GM20000 (cell line): ENCODE measurements around the gene PAK2.
"Not testable (repeated sequence)": the region's sequence is repeated elsewhere in the genome, so short reads cannot be mapped to it uniquely, and the experiment has no call there.

Experiments used
- DNase-seq: peaks from one replicate; pipeline ENCODE4 v3.0.0; 2012; ENCODE audit warnings: low spot score
- TF ChIP-seq, protein P1 (sequence below): IDR thresholded peaks from 2 replicates; pipeline ENCODE4 v1.5.1; 2012; ENCODE audit warnings: mild to moderate bottlenecking, control low read depth; ENCODE audit errors: extremely low read depth, missing control alignments

The PAK2 gene

DNA sequence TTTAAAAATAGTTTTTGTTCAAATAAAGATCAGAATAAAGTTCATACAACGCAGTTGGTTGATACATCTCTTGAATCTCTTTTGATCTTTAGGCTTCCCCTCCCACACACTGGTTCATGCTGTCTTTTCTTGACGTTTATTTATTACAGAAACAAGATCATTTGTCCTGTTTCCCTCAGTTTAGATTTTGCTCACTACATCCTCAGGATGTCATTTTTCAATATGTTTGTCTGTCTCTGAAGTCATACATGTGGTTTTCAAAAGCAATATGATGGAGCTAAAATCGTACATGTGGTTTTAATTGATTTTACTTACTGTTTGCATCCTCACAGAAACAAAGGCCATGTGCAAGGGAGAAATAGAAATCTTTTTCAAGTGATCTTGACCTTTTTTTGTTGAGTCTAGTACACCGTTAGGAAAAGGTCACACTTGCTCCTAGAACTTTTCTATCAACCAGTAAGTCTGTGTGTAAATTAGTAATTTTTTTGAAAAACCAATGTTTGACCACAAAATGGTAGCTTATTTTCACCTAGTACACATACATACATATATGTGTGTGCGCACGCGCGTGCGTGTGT, 64.3 kb downstream of the PAK2 start:
- TF ChIP-seq, protein P1, sequence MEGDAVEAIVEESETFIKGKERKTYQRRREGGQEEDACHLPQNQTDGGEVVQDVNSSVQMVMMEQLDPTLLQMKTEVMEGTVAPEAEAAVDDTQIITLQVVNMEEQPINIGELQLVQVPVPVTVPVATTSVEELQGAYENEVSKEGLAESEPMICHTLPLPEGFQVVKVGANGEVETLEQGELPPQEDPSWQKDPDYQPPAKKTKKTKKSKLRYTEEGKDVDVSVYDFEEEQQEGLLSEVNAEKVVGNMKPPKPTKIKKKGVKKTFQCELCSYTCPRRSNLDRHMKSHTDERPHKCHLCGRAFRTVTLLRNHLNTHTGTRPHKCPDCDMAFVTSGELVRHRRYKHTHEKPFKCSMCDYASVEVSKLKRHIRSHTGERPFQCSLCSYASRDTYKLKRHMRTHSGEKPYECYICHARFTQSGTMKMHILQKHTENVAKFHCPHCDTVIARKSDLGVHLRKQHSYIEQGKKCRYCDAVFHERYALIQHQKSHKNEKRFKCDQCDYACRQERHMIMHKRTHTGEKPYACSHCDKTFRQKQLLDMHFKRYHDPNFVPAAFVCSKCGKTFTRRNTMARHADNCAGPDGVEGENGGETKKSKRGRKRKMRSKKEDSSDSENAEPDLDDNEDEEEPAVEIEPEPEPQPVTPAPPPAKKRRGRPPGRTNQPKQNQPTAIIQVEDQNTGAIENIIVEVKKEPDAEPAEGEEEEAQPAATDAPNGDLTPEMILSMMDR = no peak
- DNase-seq = no peak

DNA sequence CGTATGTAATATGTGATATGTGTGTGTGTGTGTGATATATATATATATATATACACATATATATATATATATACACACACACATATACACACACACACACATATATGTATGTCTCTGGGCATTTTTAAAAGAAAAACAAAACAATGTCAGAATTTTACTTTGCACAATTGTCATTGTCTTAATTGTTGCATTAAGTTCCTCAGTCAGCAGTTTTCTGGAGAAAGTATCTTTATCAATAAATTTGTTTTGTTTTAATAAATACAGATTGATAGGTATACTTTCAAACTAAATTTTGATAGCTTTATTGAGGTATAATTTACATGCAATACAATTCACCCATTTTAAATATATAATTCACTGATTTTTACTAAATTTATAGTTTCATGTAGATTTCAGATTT, 65.1 kb downstream of the PAK2 start:
- TF ChIP-seq, protein P1 = no peak
- DNase-seq = no peak

DNA sequence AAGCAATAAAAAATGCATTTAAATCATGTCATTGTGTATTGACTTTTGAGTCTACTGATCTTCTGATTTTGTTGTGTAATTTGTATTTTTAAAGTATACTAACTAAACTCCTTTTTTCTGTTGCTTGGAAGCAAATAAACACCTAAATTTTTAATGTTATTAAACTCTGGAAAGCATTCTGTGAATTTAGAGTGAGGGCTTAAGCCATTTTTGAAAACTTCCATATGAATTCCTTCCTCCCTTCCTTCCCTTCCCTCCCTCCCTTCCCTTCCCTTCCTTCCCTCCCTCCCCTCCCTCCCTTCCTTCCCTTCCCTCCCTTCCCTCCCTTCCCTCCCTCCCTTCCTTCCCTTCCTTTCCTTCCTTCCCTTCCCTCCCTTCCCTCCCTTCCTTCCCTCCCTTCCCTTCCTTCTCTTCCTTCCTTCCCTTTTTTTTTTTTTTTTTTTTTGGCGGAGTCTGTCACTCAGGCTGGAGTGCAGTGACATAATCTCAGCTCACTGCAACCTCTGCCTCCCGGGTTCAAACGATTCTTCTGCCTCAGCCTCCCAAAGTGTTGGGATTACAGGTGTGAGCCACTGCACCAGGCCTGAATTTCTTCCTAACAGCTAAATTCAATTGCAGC, 71.4 kb downstream of the PAK2 start:
- DNase-seq = no peak
- TF ChIP-seq, protein P1 = no peak

DNA sequence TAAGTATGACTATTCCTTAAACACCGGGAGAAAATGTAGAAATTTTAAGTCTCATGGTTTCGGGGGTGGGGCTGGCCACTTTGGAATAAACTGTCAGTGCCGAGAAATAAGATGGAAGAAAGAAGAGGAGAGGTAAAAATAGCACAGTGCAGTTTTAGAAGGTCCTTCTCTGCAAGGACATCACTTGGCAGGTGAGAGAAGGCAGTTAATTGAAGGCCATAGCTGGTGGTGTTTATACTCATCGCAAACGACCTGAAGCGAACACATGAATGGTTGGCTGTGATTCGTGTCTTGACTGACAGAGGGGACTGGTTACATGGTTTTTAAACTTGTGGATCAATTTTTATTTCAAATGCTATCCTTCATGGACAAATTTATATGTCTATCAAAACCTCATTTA, 73.2 kb downstream of the PAK2 start:
- no peak for DNase-seq
- TF ChIP-seq, protein P1 = no peak

DNA sequence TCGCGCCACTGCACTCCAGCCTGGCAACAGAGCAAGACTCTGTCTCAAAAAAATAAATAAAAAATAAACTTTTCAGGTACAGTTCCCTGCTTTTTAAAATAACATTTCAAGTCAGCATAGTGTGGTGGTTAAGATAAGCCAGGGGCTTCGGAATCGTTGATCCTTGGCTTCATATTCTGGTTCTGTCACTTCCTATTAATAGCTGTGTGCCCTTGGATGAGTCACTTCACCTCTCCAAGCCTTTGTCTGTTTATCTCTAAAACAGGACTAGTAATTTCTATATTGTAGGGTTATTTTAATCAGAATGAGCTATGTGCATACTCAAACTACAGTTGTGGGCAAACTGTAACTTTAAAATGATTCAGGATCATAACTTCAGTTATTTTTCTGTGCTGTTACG, 74.2 kb downstream of the PAK2 start:
- DNase-seq = no peak
- TF ChIP-seq, protein P1 = no peak

DNA sequence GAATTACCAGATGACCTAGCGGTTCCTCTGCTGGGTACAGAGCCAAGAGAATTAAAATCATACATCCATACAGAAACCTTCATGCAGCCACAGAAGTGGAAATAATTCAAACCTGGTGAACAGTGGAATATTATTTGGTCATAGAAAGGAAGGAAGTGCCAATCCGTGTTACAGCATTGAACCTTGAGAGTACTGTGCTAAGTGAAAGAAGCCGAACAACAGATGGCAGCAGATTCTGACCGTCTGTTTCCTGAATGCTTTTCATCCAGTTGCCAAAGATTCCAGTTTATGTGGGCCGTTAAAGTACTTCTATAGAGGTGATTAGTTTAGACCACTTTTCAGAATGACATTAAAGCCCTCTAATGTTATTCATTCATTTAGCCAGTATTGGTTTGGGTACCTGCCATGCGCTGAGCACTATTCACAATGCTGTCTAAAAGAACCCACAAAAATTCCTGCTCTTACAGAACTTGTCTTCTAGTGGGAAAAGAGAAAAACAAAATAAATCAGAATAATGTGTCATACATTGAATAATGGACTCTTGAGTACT, 82.2 kb downstream of the PAK2 start:
- DNase-seq = no peak
- TF ChIP-seq, protein P1 = no peak

DNA sequence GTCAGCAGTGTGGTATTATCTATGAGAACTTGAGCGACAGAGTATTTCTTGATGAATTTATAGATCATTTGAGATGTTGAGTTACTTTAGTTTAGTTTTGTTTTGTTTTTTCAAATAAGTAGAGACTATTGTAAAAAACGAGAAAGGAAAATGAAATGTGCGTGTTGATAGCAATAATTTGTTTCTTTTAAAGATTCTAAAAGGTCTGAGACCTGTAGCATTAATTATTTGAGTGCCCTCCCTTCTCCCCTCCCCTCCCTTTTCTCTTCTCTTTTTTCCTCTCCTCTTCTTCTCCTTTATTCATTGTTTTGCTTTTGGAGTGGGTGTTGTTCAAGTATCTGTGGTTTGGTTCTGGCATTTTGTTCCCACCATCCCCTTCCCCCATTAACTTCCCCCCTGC, 90.0 kb downstream of the PAK2 start:
- not testable (repeated sequence) for DNase-seq

DNA sequence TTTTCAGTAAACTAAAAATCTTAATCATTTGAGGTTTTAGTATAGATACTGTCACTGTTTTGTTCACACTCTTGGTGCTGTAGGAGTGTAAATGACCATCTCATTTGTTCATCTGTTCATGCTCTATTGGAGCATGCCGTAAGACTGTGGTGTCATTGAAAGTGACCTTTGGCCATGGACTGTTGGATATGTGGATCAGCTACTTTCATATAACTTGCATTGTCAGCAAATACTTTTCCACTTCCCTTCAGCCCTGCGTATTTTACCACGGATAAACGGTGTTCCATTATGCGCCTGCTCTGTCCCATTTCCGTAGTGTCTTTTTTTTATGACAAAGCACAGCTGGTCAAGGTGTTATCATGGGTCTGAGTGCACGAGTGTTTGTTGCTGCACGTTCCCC, 95.4 kb downstream of the PAK2 start:
- DNase-seq = no peak
- TF ChIP-seq, protein P1 = peak; percentile 2

DNA sequence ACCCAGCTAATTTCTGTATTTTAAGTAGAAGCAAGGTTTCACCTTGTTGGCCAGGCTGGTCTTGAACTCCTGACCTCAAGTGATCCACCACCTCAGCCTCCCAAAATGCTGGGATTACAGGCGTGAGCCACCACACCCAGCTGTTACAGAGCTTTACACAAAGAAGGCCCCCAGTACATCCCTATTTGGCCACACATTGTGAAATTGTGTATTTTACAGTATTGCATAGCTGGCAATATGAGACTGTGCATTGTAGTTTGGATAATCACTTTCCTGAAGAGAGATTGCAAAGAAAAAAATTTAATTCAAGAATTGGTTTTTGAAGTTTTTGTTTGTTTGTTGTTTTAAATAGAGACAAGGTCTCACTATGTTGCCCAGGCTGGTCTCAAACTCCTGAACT, 97.0 kb downstream of the PAK2 start:
- not testable (repeated sequence) for DNase-seq
